Tibial artery (tissue), 4 donors: ENCODE measurements around the gene GBE1.

ENCODE experiments used
- DNase-seq, 2 donors: peaks; one replicate each; pipeline ENCODE4 v3.0.0-alpha.2; 2019
- H3K27ac ChIP-seq, 2 donors: fragments of 200-600 bp; sonication (generic) in 1 of 2; 1 replicate in 1 of 2; 2 replicates in 1 of 2; pipeline ENCODE4 v1.5.1; 2018 to 2019; ENCODE audit warnings: mild to moderate bottlenecking in 1 of 2
- H3K27me3 ChIP-seq, 2 donors: fragments of 200-600 bp; sonication (generic) in 1 of 2; one replicate each; pipeline versions ENCODE4 v1.5.1 to v1.6.0; 2016 to 2019
- H3K36me3 ChIP-seq, 3 donors: fragments of 200-600 bp; sonication (generic) in 2 of 3; one replicate each; pipeline ENCODE4 v1.5.1; 2016 to 2019; ENCODE audit warnings: mild to moderate bottlenecking in 2 of 3
- H3K4me1 ChIP-seq, 4 donors: fragments of 200-600 bp; sonication (generic) in 2 of 4; 1 replicate in 3 of 4; 2 replicates in 1 of 4; pipeline ENCODE4 v1.5.1; 2016 to 2019
- H3K4me3 ChIP-seq, 2 donors: fragments of 200-600 bp; sonication (generic) in 1 of 2; 1 replicate in 1 of 2; 2 replicates in 1 of 2; pipeline ENCODE4 v1.5.1; 2018 to 2019; ENCODE audit warnings: mild to moderate bottlenecking in 2 of 2
- H3K9me3 ChIP-seq, 3 donors: fragments of 200-600 bp; sonication (generic) in 1 of 3; one replicate each; pipeline ENCODE4 v1.5.1; 2016 to 2019
- intact Hi-C: fragments of 100-400 bp; cut with DNase I; formaldehyde crosslinking; loops from one replicate; pipeline ENCODE4 v1.15.0; 2023; ENCODE audit warnings: low total_unique reads
- TF ChIP-seq, protein P1 (sequence below), 2 experiments: fragments of 200-600 bp in 1 of 2; fragments of 450-650 bp in 1 of 2; IDR thresholded peaks; one replicate each; pipeline ENCODE4 v1.5.1; 2017 to 2019; ENCODE audit warnings: antibody characterized with exemption in 2 of 2, mild to moderate bottlenecking in 1 of 2, moderate library complexity in 1 of 2

GBE1 gene

DNA sequence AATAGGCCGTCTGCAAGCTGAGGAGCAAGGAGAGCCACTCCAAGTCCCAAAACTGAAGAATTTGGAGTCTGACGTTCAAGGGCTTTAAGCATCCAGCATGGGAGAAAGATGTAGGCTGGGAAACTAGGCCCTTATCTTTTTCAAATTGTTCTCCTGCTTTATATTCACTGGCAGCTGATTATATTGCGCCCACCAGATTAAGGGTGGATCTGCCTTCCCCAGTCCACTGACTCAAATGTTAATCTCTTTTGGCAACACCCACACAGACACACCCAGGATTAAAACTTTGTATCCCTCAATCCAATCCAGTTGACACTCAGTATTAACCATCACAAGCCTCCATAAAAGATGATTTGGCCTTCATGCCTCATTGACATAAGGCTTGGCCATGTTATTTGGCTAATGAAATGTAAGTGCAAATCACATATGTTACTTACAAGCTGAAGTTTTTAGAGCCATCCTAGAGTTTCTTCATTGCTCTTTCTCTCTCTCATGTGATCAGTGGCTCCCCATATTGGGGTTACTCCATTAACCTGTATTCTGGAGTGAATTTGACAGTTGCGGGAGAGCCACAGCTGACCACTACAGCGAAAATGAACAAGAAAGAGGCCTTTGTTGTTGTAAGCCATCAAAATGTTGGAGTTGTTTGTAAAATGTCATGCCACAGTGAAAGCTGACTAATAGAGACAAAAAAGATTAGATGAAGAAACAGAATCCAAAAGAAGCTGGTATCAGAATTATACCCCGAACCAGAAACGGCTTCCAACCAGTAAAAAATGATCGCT lies 61.7 kb downstream of the GBE1 start:
- Histone ChIP-seq H3K4me1 (no peaks in the 10 kb centered on the region), H3K9me3 (no peaks in the 10 kb centered on the region), H3K36me3 (peaks cover 0 to 13% (median 0%) of the 10 kb centered on the region in 3 donors), H3K4me3 (no peak overlapping the region), H3K27ac (no peak overlapping the region), H3K27me3 (no peaks in the 10 kb centered on the region)
- DNase-seq = no peak
- TF ChIP-seq, protein P1, sequence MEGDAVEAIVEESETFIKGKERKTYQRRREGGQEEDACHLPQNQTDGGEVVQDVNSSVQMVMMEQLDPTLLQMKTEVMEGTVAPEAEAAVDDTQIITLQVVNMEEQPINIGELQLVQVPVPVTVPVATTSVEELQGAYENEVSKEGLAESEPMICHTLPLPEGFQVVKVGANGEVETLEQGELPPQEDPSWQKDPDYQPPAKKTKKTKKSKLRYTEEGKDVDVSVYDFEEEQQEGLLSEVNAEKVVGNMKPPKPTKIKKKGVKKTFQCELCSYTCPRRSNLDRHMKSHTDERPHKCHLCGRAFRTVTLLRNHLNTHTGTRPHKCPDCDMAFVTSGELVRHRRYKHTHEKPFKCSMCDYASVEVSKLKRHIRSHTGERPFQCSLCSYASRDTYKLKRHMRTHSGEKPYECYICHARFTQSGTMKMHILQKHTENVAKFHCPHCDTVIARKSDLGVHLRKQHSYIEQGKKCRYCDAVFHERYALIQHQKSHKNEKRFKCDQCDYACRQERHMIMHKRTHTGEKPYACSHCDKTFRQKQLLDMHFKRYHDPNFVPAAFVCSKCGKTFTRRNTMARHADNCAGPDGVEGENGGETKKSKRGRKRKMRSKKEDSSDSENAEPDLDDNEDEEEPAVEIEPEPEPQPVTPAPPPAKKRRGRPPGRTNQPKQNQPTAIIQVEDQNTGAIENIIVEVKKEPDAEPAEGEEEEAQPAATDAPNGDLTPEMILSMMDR (IDR thresholded peaks at IDR 0.05) = no peak
- intact Hi-C loops = no loop called here

DNA sequence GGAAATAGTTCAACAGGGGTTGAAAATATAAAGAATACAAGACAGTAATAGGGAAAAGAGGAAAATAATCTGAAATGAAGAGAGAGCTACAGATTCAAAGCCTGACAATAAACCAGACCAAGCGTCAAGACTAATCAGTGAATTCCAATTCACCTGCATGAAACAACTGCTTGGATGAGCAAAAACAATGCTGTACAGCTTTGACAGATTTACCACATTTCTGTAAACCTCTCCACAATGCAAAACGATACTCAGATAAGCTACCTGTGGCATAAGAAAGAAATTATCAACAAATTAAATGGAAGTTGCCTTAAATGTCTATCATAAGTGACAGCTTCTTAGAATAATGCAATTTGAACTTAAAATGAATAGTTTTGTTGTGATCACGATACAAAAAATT lies 65.4 kb downstream of the GBE1 start:
- Histone ChIP-seq H3K27me3 (no peaks in the 10 kb centered on the region), H3K9me3 (no peaks in the 10 kb centered on the region), H3K4me3 (no peak overlapping the region), H3K27ac (no peak overlapping the region), H3K36me3 (peaks cover 0 to 10% (median 0%) of the 10 kb centered on the region in 3 donors), H3K4me1 (no peaks in the 10 kb centered on the region)
- DNase-seq = no peak
- intact Hi-C loops = no loop called here
- TF ChIP-seq, protein P1 (IDR thresholded peaks at IDR 0.05) = no peak

DNA sequence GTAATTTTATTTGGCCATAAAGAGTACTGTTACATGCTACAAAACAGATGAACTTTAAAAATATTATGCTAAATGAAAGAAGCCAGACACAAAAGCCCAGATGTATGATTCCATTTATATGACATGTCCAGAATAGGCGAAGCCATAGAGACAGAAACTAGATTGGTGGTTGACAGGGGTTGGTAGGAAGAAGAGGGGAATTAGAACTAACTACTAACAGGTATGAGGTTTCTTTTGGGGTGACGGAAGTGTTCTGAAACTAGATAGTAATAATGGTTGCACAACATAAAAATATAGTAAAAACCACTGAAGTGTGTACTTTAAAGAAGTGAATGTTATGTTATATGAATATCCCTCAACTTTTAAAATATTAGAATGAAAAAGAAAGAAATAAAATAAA lies 66.1 kb downstream of the GBE1 start:
- Histone ChIP-seq H3K4me1 (no peaks in the 10 kb centered on the region), H3K27me3 (no peaks in the 10 kb centered on the region), H3K27ac (no peak overlapping the region), H3K9me3 (no peaks in the 10 kb centered on the region), H3K36me3 (peaks cover 4 to 10% (median 5%) of the 10 kb centered on the region in 3 donors), H3K4me3 (no peak overlapping the region)
- TF ChIP-seq, protein P1 (IDR thresholded peaks at IDR 0.05) = no peak
- intact Hi-C loops = no loop called here
- DNase-seq = no peak

DNA sequence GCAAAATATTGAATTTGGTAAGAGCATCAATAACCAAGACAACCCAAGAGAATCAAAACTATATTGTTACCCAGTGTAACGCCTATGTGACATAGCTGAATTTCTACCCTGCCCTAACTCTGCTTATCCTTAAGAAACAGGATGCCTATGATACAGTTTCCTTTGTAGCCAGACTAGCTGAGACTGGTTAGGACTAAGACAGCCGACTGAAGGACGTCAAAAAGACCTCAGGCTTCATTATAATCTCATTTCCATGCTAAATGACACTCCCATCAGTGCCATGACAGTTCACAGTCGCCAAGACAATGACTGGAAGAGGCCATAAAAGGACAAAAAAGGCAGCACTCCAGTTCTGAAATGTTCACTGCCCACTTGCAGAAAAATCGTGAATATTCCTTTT lies 66.8 kb downstream of the GBE1 start:
- H3K4me1 ChIP-seq = no peaks in the 10 kb centered on the region
- intact Hi-C loops = no loop called here
- TF ChIP-seq, protein P1 (IDR thresholded peaks at IDR 0.05) = no peak
- no peak for DNase-seq
- H3K27ac ChIP-seq = no peak overlapping the region
- no peaks in the 10 kb centered on the region for H3K9me3 ChIP-seq
- H3K27me3 ChIP-seq = no peaks in the 10 kb centered on the region
- H3K4me3 ChIP-seq = no peak overlapping the region
- peaks cover 4 to 5% (median 5%) of the 10 kb centered on the region in 3 donors for H3K36me3 ChIP-seq

DNA sequence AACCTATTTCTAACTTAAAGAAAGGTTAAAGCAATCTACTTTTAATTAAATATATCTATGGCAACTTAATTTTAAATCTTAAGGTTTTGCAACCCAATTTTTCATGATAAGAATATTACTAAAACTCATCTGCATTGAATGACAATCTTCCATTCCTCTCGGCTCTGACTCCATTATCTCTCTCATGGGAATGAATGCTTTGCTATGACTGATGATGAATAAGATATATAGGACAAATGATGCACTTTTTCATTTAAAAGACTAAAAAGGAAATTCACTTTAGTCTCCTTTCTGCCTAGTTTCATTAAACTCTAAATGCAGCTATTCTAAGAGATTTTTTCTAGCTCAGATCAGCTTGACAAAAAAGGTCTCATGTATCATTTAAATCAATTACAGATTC lies 68.7 kb downstream of the GBE1 start:
- intact Hi-C loops = no loop called here
- Histone ChIP-seq H3K36me3 (peaks cover 0 to 5% (median 4%) of the 10 kb centered on the region in 3 donors), H3K9me3 (no peaks in the 10 kb centered on the region), H3K4me1 (no peaks in the 10 kb centered on the region), H3K27me3 (no peaks in the 10 kb centered on the region), H3K4me3 (no peak overlapping the region), H3K27ac (no peak overlapping the region)
- TF ChIP-seq, protein P1 (IDR thresholded peaks at IDR 0.05) = no peak
- no peak for DNase-seq
